Testis (tissue), 2 donors: ENCODE measurements around the gene DHCR24.

Source experiments
- CTCF ChIP-seq, 3 experiments: fragments of 450-650 bp in 2 of 3; fragments of 200-600 bp in 1 of 3; sonication (generic) in 1 of 3; IDR thresholded peaks; one replicate each; pipeline ENCODE4 v1.5.1; 2016 to 2019; ENCODE audit warnings: antibody characterized with exemption in 3 of 3, mild to moderate bottlenecking in 2 of 3, moderate library complexity in 1 of 3
- POLR2A ChIP-seq: fragments of 450-650 bp; IDR thresholded peaks from one replicate; pipeline ENCODE4 v1.6.1; 2017; ENCODE audit warnings: antibody characterized with exemption, mild to moderate bottlenecking, moderate library complexity

DNA sequence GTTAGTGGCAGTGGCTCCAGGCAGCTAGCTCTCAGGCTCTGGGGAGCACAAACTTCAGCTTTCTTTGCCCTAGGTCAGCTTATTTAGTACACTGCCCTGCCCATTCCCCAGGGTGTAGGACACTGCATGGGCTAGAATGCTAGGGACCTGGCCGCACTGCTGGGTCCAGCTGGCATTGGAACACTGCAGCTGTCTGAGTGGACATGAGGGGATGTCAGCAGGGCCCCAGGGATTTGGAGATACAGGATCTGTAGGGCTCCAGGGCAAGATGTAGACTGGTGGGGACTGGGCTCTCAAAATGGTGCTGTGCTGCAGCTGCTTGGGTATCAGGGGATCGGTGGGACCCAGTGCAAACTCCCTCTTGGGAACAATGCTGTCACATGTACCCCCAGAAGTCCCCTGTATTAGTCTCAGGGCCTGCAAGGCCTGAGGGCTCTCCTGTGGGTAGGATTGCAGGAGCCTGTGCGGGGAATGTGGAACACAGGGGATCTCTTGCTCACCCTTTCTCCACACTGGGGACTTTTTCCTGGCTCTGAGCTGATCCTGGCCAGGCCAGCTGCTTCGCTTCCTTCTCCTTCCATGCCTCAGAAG, 60.7 kb downstream of the DHCR24 start:
- TF ChIP-seq CTCF (IDR thresholded peaks at IDR 0.05) (no peak), POLR2A (no peak)
